Endothelial cell of umbilical vein (primary cell): ENCODE measurements around the gene CDR2L. TPM values are rescaled to one million over a fixed set of nuclear protein-coding genes. Genes with fewer than 3 reads are reported as not detected.

Experiments
- BruUV-seq: library from RNA; stranded (reverse); fragments of 400-500 nt; replicated peaks from 2 replicates; lab custom pipeline; 2021; lab: Mats Ljungman, UMichigan
- CTCF ChIA-PET: fragments of 300-600, 350-600 bp; sonication (Branson Sonifier 250); formaldehyde crosslinking; loops from one replicate; lab custom pipeline; 2021; ENCODE audit warnings: antibody characterized with exemption, inconsistent platforms; lab: Charles Lee
- POLR2A ChIA-PET: fragments of 300-600, 350-600 bp; sonication (Branson Sonifier 250); formaldehyde crosslinking; loops from one replicate; lab custom pipeline; 2021; ENCODE audit warnings: antibody characterized with exemption, inconsistent platforms; lab: Charles Lee
- DNase-seq: peaks from one replicate; pipeline ENCODE4 v3.0.0-alpha.2; 2011; ENCODE audit warnings: low read depth, low spot score
- FAIRE-seq: peaks from 2 replicates; lab custom pipeline; 2011; peaks lifted over from hg19 to GRCh38; lab: Jason Lieb, UNC
- H2AFZ ChIP-seq: 2 replicates; pipeline ENCODE4 v1.6.0; 2012; ENCODE audit warnings: low read depth, low read length, control low read depth, inconsistent platforms
- H3K27ac ChIP-seq: 2 replicates; pipeline ENCODE4 v1.5.1; 2011; ENCODE audit warnings: low read depth, mild to moderate bottlenecking, control low read depth, low read length, moderate library complexity; ENCODE audit not compliant: insufficient read depth
- H3K27me3 ChIP-seq, 2 experiments: 2 replicates each; pipeline versions ENCODE4 v1.6.0 to v1.6.1; 2011; ENCODE audit warnings: low read length in 2 of 2, mixed read lengths in 1 of 2; ENCODE audit not compliant: control insufficient read depth in 2 of 2, insufficient read depth in 2 of 2
- H3K36me3 ChIP-seq, 2 experiments: 2 replicates in 1 of 2; 3 replicates in 1 of 2; pipeline ENCODE4 v1.5.1; 2011; ENCODE audit warnings: low read length in 2 of 2, mild to moderate bottlenecking in 1 of 2, moderate library complexity in 1 of 2; ENCODE audit not compliant: control insufficient read depth in 2 of 2, insufficient read depth in 2 of 2; ENCODE audit errors: extremely low read depth in 1 of 2
- H3K4me1 ChIP-seq: 3 replicates; pipeline ENCODE4 v1.5.1; 2011; ENCODE audit warnings: mild to moderate bottlenecking, low read length; ENCODE audit not compliant: control insufficient read depth, insufficient read depth; ENCODE audit errors: extremely low read depth
- H3K4me2 ChIP-seq: 2 replicates; pipeline ENCODE4 v1.6.1; 2011; ENCODE audit warnings: low read length, control low read depth, mixed read lengths; ENCODE audit not compliant: insufficient read depth
- H3K4me3 ChIP-seq, 3 experiments: fragments of 200-600 bp in 1 of 3; sonication (generic), shearing (Covaris generic) in 1 of 3; replicated peaks in 1 of 3; 2 replicates each; pipeline ENCODE4 v1.5.1; 2011 to 2016; ENCODE audit warnings: control low read depth in 3 of 3, low read length in 3 of 3, mild to moderate bottlenecking in 2 of 3, inconsistent platforms in 1 of 3, low read depth in 1 of 3, moderate library complexity in 1 of 3; ENCODE audit not compliant: insufficient read depth in 1 of 3
- H3K79me2 ChIP-seq: 2 replicates; pipeline ENCODE4 v1.6.0; 2012; ENCODE audit warnings: low read length, inconsistent platforms; ENCODE audit not compliant: control insufficient read depth, insufficient read depth
- H3K9ac ChIP-seq: replicated peaks from 2 replicates; pipeline ENCODE3; 2011; ENCODE audit warnings: low read length, control low read depth; ENCODE audit not compliant: insufficient read depth; ENCODE audit errors: extremely low read depth
- H3K9me1 ChIP-seq: replicated peaks from 3 replicates; pipeline ENCODE4 v1.6.0; 2011; ENCODE audit warnings: mild to moderate bottlenecking, low read length; ENCODE audit not compliant: control insufficient read depth, insufficient read depth; ENCODE audit errors: extremely low read depth
- H3K9me3 ChIP-seq: replicated peaks from 2 replicates; pipeline ENCODE4 v1.5.1; 2012; ENCODE audit warnings: low read length, inconsistent platforms; ENCODE audit not compliant: control insufficient read depth, insufficient read depth
- H4K20me1 ChIP-seq: replicated peaks from 2 replicates; pipeline ENCODE3; 2011; ENCODE audit warnings: mild to moderate bottlenecking, low read length; ENCODE audit not compliant: control insufficient read depth, insufficient read depth; ENCODE audit errors: extremely low read depth
- EZH2 ChIP-seq: IDR thresholded peaks from 2 replicates; pipeline ENCODE4 v1.6.1; 2012; ENCODE audit warnings: borderline replicate concordance, low read depth, mild to moderate bottlenecking, moderate library complexity, low read length, inconsistent platforms; ENCODE audit not compliant: severe bottlenecking
- FOS ChIP-seq: IDR thresholded peaks from 2 replicates; pipeline ENCODE4 v1.6.1; 2011; ENCODE audit warnings: mild to moderate bottlenecking, low read length, moderate library complexity, borderline replicate concordance; ENCODE audit not compliant: insufficient read depth
- GATA2 ChIP-seq: IDR thresholded peaks from 2 replicates; pipeline ENCODE4 v1.7.0; 2011; ENCODE audit warnings: low read depth, mild to moderate bottlenecking, moderate library complexity, mixed read lengths, low read length; ENCODE audit not compliant: insufficient read length, insufficient read depth
- JUN ChIP-seq: IDR thresholded peaks from 2 replicates; pipeline ENCODE4 v1.6.1; 2011; ENCODE audit warnings: borderline replicate concordance, low read depth; ENCODE audit not compliant: insufficient read length, insufficient read depth
- MYC ChIP-seq: IDR thresholded peaks from one replicate; pipeline ENCODE4 v1.6.1; 2011; ENCODE audit warnings: mild to moderate bottlenecking, low read depth, low read length
- POLR2AphosphoS5 ChIP-seq: IDR thresholded peaks from 2 replicates; pipeline ENCODE4 v1.6.1; 2012; ENCODE audit warnings: low read depth, mild to moderate bottlenecking, control low read depth, low read length, moderate library complexity; ENCODE audit not compliant: insufficient read depth
- dilution Hi-C: fragments of 300-500 bp; cut with MboI; formaldehyde crosslinking; loops from one replicate; pipeline ENCODE4 v1.15.0; 2019; ENCODE audit warnings: low sequenced_read_pairs; ENCODE audit not compliant: extremely low pct_ligation_motif_present
- intact Hi-C: fragments of 100-400 bp; cut with micrococcal nuclease; formaldehyde crosslinking; loops from one replicate; pipeline ENCODE4 v1.10.0; 2022
- polyA plus RNA-seq, 4 experiments: library from polyadenylated mRNA; depleted of rRNA in 3 of 4; stranded (reverse) in 3 of 4; unstranded in 1 of 4; fragments of >200 nt; gene quantifications; 2 replicates each; pipeline versions ENCODE4 v1.2.1 to v1.2.3, GENCODE V29; 2011 to 2012; ENCODE audit warnings: missing spikeins in 1 of 4
- total RNA-seq: library from RNA; stranded (reverse); gene quantifications from 2 replicates; pipeline ENCODE4 v1.2.3, GENCODE V29; 2021
- TF ChIP-seq, protein P1 (sequence below): IDR thresholded peaks from 2 replicates; pipeline ENCODE4 v1.6.1; 2011; ENCODE audit not compliant: insufficient read depth, insufficient read length
- TF ChIP-seq, protein P2 (sequence below), 2 donors: IDR thresholded peaks; 1 replicate in 1 of 2; 2 replicates in 1 of 2; pipeline ENCODE4 v1.5.1; 2011; ENCODE audit warnings: low read length in 2 of 2, mild to moderate bottlenecking in 2 of 2, moderate library complexity in 2 of 2, control low read depth in 1 of 2, inconsistent platforms in 1 of 2, low read depth in 1 of 2; ENCODE audit not compliant: insufficient read depth in 1 of 2; ENCODE audit errors: extremely low read depth in 1 of 2

Gene CDR2L
- total and polyA plus RNA-seq, 2 donors (not counting 3 experiments of a cell fraction or from before 2014, with no cell fraction given) = 22.2 to 34.9 TPM

DNA sequence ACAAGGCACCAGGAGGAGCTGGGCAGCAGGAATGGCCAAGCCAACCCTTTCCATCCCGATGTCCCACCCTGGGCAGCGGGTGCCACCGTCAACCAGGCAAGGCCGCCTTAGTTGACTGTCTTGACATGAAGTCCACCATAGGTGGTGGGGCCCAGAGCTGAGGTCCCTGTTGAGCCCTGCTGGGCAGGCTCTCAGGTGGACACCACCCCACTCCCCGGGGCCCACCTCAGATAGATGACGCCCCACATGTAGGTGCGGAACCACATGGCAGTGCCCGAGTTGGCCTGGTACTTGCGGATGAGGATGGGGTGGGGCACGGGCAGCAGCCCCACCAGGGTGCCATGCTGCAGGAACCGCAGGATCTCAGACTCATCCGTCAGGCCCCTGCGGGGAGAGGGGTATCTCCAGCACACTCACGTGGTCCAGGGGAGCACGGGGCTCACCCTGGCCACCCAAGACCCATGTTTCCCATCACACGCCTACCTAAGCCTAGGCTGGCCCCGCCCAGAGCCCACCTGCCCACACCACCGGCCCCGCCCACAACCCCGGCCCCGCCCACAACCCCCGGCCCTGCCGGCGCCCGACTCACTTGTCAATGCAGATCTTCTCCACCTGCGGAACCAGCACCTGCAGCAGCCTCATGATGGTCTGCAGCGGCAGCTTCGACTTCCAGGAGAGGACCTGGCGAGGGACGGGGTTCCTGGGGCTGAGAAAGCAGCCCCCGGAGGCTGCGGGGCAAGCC is 35.6 kb upstream of the CDR2L start:
- Histone ChIP-seq H3K36me3 (no peaks in the 10 kb centered on the region), H3K9me3 (no peaks in the 10 kb centered on the region), H3K4me1 (no peaks in the 10 kb centered on the region), H3K79me2 (no peaks in the 10 kb centered on the region), H4K20me1 (no peaks in the 10 kb centered on the region), H3K27ac (no peak overlapping the region), H3K4me3 (no peak overlapping the region), H3K9me1 (no peaks in the 10 kb centered on the region), H2AFZ (no peak overlapping the region), H3K4me2 (no peak overlapping the region), H3K27me3 (no peaks in the 10 kb centered on the region), H3K9ac (no peak overlapping the region)
- dilution Hi-C loops = no loop called here
- no TSS peak for BruUV-seq
- CTCF ChIA-PET = interaction anchor here (1.5 to 3.8 kb wide), 2 partner anchors 9 to 28 kb away, joined by 5 to 19 read pairs; partner anchors contain the start of gene OTOP2
- POLR2A ChIA-PET = no interaction called here
- no peak for DNase-seq
- intact Hi-C loops = no loop called here
- TF ChIP-seq FOS = no peak
- no peak for TF ChIP-seq MYC
- TF ChIP-seq JUN = no peak
- no peak for TF ChIP-seq GATA2
- TF ChIP-seq, protein P1, sequence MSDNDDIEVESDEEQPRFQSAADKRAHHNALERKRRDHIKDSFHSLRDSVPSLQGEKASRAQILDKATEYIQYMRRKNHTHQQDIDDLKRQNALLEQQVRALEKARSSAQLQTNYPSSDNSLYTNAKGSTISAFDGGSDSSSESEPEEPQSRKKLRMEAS = no peak
- TF ChIP-seq EZH2 = no peak
- TF ChIP-seq, protein P2, sequence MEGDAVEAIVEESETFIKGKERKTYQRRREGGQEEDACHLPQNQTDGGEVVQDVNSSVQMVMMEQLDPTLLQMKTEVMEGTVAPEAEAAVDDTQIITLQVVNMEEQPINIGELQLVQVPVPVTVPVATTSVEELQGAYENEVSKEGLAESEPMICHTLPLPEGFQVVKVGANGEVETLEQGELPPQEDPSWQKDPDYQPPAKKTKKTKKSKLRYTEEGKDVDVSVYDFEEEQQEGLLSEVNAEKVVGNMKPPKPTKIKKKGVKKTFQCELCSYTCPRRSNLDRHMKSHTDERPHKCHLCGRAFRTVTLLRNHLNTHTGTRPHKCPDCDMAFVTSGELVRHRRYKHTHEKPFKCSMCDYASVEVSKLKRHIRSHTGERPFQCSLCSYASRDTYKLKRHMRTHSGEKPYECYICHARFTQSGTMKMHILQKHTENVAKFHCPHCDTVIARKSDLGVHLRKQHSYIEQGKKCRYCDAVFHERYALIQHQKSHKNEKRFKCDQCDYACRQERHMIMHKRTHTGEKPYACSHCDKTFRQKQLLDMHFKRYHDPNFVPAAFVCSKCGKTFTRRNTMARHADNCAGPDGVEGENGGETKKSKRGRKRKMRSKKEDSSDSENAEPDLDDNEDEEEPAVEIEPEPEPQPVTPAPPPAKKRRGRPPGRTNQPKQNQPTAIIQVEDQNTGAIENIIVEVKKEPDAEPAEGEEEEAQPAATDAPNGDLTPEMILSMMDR (IDR thresholded peaks at IDR 0.05; ENCODE audit: extremely low read depth in 1 of 2, insufficient read depth in 1 of 2, low read depth in 1 of 2, low read length in 2 of 2) = no peak
- TF ChIP-seq POLR2AphosphoS5 = no peak
- FAIRE-seq = no peak
